EH (cell line): ENCODE measurements around the gene BARD1.
"Not testable (repeated sequence)": the region's sequence is repeated elsewhere in the genome, so short reads cannot be mapped to it uniquely, and the experiment has no call there.

ENCODE experiments used
- DNase-seq: peaks from one replicate; pipeline ENCODE4 v3.0.0-alpha.2; 2015; ENCODE audit warnings: low read depth

BARD1 gene

DNA sequence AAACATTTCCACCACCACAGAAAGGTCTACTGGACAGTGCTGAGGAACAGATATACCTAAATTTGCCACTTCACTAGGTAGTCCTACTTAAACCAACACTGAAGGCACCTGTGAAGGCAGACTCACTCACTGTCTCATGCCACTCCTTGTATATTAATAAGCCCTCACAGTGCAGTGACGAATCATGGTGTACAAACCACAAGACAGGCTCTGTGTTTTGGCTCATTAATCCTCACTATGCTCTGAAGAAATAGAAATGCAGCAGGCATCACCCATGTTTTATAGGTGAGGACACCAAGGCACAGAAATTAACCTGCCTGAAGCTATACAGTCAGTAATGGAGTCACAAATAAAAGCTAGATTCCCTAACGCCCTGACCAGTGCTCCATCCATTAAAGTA, 44.3 kb downstream of the BARD1 start:
- DNase-seq = no peak

DNA sequence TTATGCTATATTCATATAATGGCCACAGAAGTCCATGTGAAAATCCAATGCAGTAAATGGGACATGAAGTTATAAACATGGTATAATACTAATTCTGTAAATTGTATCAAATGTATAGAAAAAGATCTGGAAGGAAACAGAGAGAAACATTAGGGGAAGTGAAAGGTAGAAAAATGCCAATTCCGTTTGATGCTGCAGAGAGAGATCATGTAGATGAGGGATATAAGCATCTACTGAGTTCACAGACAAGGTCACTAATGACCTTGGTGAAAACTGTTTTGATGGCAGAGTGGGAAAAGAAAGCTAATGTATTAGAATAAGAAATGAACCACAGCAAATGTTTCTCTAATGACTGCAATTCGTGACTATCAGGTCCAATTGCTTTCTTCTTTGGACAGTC, 56.0 kb downstream of the BARD1 start:
- no peak for DNase-seq

DNA sequence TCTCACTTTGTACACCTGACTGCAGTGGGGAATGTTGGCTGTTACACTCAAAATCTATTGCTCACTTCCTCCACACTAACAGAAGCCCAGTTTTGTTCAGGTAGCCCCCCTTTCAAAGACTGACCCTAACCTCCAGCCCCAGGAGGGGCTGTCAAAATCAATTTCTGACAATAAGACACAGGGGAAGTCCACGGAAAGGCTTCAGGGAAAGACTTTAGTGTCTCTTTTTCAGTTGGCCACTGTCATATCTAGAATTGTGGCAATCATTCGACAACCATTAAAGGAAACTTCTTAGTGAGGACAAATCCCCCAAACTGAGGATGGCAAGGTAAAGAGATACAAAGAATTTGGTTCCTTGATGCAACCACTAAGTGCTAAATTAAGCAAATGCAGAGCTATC, 59.0 kb downstream of the BARD1 start:
- DNase-seq = no peak

DNA sequence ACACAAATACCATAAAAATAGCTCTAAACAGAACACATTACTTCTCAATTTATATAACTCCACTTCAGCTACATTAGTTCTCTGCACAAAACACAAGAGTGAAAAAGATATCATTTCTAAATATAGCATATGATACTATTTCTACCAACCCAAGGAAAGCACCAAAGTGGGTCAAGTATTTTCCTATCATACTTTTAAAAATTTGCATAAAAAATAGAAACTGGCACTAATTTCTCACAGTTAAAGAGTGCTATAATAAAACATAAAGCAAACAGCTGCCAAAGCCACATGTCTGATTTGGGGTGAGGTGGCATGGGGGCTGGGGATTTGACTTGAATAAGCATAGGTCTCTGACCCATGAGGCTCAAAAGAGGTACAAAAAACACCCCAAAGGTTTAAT, 61.5 kb downstream of the BARD1 start:
- DNase-seq = no peak

DNA sequence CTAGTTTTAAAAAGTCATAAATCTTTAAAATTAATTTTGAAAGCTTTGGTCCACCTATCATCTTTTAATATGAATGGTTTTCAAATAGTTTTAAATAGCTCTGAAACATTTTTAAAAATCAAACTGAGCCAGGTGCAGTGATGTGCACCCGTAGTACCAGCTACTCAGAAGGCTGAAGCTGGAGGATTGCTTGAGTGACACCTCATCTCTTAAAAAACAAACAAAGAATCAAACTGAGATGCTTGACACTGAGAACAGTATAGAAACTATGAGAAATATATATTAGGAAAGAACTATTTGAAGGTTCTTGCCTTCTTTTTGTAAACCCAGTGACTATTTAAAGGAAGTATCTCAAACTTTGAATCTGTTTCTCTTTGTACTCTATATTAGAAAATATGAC, 67.4 kb downstream of the BARD1 start:
- DNase-seq = no peak

DNA sequence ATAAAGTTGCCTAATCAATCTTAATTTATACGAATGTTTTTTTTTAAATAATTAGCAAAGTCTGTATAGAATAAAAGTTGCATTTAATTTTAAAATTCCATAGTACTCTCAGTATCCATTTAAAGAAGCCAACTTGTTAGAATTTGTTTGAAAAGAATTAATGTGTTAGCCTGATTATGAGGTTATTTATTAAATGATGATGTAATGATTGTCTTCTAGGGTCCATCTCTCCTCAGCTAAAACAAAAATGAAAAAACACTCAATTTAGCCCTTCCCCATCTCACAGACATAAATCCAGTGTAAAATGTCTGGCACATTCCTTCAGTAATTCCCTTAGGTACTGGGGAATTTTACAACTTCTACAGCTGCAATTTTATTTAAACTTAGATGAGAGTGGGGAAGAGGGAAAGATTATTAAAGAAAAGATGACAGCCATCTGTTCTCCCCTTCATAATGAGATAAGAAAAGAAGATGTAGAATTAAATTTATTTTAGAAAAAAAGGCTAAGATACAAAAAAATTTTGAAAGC, 68.6 kb downstream of the BARD1 start:
- DNase-seq = no peak

DNA sequence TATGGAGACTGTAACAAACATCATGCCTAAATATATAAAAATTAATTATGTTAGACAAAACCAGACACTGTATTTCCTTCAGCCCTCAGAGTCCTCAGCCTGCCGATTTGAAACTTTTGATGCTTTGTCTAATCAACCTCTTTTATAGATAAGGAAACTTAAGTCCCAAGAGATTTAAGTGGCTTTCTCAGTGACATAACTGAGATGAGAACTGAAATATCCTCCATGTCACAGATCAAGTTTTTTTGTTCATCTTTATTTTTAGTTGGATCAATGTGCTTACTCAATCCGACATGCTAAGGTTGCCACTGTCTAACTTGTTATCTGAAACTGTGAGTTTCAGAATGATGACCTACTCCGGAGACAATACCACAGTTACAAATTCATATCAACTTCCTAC, 72.3 kb downstream of the BARD1 start:
- no peak for DNase-seq

DNA sequence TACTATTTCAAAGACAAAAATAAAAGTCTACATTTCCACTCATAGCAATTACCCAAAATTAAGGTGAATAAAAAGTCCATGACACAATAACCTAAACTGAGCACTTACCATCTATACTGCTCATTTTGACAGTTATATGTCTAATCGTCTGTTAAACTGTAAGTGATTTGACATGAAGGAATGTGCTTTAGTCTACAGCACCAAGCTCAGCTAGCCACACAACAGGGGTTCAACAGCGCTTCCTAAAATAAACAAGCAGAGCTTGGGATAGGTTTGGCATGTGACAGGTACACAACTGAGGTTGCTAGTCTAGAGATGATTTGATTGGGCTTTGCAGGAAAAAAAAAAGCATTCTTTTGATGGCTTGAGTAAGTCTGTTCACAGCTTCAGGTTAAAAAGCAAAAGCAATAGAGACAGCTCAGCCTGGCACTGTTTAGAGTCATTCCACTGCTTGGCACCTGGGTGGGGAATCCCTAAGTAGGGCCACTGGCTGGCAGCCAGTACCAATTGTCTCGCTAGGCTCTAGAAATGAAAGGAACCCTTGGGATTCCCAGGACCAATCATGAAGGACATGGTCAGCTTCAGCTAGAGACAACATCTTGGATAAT, 78.6 kb downstream of the BARD1 start:
- peak; percentile 6 for DNase-seq

DNA sequence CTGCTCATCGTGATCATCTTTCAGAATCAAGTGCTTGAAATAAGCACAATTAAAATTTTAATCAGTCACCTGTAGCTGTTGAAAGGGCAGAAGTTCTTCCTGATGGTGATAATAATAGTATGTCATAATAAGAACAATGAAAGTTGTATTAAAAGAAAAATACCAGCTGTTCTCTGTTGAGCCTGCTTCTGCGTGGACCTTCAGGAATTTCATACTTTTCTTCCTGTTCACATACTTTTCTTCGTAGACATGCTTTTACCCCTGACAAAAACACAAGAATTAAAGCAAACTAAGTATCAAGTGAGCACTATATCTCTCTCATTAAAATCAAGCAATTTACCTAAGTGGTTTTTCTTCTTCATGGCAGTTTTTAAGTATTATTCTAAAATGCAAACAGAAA, 79.2 kb downstream of the BARD1 start:
- no peak for DNase-seq

DNA sequence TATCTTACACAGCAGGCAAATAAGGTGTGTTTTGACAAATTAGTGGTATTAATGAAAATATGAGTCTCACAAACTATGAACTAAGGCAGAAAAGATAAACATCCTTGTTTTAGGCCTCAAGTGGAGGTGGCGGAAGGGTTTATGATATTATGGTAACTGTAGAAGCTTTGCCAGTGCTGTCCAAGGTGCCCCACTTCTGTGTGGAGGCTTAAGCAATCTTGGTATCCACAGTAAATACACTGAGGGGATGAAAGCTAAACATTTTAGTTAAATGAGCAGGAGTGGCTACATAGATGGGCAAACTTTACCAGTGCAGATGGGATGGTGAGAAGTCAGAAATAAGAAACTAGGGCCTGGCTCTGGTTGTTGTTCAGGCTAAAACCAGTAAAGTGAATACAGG, 84.7 kb downstream of the BARD1 start:
- DNase-seq = no peak

DNA sequence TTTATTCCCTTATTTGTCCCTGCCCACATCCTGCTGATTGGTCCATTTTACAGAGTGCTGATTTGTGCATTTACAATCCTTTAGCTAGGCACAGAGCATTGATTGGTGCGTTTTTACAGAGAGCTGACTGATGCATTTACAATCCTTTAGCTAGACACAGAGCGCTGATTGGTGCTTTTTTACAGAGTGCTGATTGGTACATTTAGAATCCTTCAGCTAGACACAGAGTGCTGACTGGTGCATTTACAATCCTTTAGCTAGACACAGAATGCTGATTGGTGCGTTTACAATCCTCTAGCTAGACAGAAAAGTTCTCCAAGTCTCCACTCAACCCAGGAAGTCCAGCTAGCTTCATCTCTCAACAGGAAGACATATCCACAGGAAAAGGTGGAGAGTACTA, 91.6 kb downstream of the BARD1 start:
- not testable (repeated sequence) for DNase-seq

DNA sequence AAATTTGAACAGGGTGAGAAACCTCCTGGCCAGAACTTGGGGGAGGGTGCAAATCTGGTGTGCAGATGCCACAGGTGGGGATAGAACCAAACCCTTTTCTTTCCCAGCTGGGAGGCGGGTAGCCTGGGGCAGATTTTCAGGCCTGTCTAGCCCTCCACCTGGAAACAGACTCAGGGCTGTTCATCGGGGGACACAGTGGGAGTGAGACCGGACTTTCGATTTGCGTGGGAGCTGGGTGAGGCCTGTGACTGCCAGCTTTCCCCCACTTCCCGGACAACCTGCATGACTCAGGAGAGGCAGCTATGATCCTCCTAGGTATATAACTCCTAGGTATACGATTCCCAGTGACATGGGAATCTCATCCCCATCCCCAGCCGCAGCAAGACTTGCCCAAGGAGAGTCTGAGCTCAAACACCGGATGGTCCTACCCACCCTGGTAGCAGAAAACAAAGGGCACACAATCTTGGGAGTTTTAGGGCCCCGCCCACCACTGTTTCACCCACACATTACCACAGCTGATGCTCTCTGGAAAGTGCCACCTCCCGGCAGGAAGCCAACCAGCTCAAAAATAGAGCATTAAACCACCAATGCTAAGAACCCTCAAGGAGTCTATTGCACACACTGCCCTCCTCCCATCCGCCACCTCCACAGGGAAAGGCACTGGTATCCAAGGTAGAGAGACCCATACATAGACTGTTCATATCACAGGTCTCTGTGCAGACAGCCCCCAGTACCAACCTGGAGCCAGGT, 92.5 kb downstream of the BARD1 start:
- no peak for DNase-seq

DNA sequence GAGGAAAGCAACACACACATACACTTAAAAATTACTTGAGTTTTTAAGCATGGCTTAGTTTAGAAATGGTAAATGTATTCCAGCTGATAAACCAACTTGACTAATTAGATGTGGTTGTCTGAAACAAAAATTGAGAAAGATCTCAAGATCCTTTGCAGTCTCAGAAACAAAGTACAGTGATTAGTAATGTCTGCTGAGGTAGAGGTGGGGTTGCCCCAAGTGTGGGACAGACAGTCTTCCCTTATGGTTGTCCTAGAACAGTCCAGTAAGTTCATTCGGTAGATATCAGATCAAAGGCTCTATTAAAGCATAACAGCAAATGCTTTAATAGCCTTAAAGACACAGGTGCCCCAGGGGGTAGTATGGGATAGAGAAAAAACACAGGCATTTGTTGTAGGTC, 94.5 kb downstream of the BARD1 start:
- DNase-seq = no peak

DNA sequence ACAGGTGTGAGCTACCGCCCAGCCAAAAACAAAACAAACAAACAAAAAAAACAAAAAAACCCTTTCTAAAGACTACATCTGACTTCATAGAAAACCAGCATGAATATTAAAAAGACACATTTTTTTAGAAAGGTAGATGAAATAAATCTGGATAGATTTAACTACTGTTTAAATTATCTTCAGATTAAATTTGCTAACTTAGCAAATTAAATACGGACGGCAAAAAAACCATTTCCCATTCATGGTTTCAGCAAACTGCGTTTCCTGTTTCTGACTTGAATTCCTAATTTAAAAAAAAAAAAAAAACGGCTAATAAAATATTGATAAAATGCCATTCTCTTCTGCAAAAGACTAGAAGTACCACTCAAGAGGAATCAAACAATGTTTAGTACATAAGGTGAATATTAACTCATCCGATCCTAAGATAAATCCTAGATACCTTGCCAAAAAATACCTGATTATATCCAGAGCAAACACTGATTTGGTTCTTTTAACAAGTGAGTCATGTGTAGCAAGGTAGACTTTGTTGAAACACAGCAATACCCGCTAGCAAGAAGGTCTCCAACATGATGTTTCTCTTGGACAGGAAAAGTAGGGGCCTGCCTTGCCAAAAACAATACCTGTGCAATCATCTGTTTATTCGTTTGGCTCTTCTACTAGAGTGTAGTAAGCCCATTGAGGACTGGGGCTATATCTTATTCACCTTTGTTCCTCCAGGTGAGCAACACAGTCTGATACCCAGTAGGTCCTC, 96.2 kb downstream of the BARD1 start:
- DNase-seq = no peak

DNA sequence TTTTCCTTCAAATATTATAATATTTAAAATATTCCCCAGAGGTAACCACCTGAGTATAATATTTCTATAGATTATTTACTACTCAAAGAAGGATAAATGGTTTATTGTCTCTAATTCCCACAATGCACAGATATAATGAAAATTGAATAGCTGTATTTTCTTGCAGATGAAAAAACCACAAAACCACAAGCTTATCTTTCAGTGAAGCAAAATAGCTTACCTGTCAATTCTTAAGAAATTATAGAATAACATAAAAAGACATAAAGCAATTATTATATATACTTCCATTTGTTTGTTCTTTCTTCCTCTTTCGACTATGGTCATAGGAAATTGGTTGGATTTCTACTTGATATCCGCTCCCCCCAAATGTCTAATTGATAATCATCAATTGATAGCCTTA, 98.8 kb downstream of the BARD1 start:
- DNase-seq = no peak

DNA sequence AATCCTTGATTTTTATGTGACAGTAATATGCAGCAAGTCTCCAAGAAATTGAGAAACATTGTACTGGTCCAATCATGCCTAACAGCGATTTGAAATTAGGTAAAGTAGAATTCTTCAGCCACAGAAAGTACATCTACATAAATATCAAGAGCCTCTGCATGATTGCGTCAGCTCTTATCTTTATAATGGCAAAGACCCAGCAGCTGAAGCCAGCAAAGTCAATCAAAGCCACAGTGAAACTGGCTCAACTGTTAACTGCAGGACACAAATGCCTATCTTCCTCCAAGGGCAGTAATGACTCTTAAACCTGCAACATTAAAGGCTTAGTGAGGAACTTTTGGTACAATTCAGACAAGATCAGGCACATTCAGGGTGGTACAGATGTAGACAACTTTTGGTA, 102.5 kb downstream of the BARD1 start:
- DNase-seq = no peak

DNA sequence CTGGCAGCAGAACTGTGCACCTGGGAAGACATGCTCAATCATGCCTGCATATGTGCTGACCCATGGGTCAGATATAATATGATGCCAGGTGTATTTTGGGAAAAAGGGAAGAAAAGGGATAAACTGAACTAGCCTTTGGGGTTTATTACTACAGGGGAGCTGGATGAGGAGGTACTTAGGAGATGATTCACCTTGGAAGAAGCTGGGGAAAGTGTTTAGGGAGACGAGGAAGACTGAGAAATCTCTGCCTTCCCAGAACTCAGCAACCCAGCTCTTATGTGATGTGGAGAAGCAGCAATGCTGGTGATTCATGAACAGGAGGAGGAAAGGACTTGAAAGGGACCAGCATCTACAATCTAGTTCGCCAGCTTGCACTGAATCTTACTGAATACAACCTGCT, 110.2 kb downstream of the BARD1 start:
- DNase-seq = peak; percentile 7

DNA sequence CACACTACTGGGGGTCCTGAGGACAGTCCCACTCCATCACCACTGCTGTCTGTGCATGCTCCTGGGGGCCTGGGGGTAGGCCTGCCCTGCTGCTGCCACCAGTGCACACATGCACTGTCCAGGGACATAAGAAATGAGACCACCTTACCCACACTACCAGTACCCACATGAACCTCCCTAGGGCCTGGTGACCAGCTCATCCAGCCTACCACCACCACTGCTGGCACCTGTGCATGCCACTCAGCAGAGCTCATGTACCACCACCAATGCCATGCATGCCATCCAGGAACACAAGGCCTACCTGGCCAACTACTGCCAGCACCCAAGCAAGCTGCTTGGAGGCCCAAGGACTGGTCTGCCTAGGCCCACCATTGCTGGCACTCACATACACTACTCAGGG, 112.8 kb downstream of the BARD1 start:
- DNase-seq = no peak

DNA sequence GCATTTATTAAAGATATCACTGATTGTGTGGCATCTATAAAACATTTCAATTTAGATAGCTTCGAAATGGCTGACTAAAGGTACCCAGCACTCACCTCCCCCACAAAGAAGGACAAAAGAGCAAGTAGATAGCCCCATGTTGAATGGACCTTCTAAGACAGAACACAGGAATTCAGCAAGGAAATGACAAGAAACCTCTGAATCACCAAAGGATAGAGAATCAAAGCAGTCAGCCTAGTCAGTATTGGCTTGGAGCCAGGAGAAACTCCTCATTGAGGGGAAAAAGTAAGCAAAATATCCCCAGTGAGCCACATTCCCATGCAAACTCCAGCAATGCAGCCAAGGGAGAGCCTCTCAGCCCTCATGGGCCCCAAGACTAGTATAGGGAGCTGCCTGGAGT, 113.7 kb downstream of the BARD1 start:
- no peak for DNase-seq

DNA sequence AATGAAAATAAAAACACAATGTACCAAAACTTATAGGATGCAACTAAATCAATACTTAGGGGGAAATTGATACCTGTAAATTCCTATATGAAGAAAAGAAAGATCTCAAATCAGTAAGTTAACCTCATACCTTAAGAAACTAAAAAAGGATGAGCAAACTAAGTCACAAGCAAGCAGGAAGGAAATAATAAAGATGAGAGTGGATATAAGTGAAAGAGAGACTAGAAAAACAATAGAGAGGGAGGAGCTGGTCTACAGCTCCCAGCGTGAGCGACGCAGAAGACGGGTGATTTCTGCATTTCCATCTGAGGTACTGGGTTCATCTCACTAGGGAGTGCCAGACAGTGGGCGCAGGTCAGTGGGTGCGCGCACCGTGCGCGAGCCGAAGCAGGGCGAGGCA, 125.9 kb downstream of the BARD1 start:
- DNase-seq = not testable (repeated sequence)

DNA sequence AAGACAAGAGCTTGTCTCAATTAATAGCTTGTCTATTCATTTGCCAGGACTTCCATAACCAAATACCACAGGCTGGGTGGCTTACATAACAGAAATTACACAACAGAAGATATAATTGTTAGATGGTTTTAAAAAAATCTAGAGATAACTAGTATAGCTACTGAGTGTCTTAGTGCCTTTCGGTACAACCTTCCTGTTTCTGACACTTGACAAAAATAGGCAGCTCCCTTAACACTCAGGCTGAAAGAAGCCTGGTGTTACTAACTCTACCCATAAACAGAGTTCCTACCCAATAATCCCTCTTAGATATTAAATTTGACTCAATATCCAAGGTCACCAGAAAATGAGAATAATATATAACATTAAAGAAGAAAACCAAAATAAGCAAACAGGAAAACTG, 129.7 kb downstream of the BARD1 start:
- no peak for DNase-seq

DNA sequence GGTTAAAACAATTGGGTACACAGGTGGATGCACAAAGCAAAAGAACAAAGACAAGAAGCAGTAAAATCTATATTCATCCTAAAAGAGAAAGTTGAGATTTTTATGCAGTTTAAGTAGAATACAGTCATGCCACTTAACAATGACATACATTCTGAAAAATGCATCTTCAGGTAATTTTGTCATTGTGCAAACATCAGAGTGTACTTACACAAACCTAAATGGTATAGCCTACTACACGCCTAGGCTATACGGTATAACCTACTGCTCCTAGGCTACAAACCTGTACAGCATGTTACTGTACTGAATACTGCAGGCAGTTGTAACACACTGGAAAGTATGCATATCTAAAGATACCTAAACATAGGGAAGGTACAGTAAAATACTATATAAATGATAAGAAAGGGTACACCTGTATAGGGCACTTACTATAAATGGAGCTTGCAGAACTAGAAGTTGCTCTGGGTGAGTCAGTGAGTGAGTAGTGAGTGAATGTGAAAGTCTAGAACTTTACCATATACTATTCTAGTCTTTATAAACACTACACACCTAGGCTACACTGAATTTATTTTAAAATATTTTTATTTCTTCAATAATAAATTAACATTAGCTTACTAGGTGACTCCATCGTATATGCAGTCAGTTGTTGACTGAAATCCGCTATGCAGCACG, 132.9 kb downstream of the BARD1 start:
- no peak for DNase-seq
